Measurements from ENCODE around the gene SNTA1.
"Not testable (repeated sequence)": the region's sequence is repeated elsewhere in the genome, so short reads cannot be mapped to it uniquely, and the experiment has no call there.

Gene SNTA1

GRCh38 chr20:33465481-33466302 is 22.1 kb upstream of the SNTA1 start:
- no peak for DNase-seq (ENCODE audit: low read depth)

- not testable (repeated sequence) for DNase-seq (ENCODE audit: low read depth)
Observed at GRCh38 chr20:33464759-33465158, 21.2 kb upstream of the SNTA1 start.

DNA sequence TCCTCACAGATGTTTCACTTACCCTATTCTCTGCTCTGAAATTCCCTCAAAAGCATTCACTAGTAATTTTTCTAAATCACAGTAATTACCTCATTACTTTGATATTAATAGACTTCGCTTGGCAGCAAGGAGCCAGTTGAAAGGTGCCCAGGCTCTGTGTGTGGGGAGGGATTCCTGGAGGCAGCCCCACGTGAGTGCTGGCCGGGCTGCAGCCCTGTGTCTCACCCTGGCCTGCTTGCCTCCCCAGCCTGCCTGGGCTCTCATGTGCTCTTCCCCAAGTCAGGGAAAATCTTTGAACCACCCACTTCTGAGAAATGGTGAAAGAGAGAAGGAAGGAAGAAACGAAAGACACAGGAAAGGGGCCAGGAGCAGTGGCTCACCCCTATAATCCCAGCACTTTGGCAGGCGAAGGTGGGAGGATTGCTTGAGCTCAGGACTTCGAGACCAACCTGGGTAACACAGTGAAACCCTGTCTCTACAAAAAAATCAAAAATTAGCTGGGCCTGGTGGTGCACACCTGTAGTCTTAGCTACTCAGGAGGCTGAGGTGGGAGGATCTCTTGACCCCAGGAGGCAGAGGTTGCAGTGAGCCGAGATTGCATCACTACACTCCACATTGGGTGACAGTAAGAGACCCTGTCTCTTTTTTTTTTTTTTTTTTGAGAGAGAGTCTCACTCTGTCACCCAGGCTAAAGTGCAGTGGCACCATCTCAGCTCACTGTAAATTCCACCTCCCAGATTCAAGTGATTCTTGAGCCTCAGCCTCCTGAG is 20.0 kb upstream of the SNTA1 start:
- no peak for DNase-seq (ENCODE audit: low read depth)

GRCh38 chr20:33460711-33461110 is 17.1 kb upstream of the SNTA1 start:
- no peak for DNase-seq (ENCODE audit: low read depth)

DNA sequence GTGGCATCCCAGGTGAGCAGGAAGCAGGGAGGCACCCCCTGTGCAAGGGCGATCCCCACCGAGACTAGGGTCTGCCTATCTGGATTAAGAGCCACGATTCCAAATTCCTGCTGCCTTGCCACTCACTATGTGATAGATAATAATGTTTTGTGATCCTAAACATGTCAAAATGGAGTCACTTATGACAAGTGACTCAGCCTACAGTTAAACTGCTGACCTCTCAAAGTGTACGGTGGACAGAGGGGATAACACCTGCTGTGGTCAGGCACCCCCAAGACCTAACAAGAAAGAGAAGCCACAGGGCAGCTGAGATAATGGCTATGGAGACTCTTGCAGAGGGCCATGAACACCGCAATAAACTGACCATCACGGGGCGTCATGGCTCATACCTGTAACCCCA is 16.0 kb upstream of the SNTA1 start:
- DNase-seq (ENCODE audit: low read depth) = no peak

- peak; percentile 58 for DNase-seq (ENCODE audit: low read depth)
Observed at GRCh38 chr20:33456916-33457642, 13.5 kb upstream of the SNTA1 start.

GRCh38 chr20:33450867-33451266 is 7.3 kb upstream of the SNTA1 start:
- no peak for DNase-seq (ENCODE audit: low read depth)

- DNase-seq (ENCODE audit: low read depth) = no peak
Observed at GRCh38 chr20:33445881-33446625, 2.5 kb upstream of the SNTA1 start.

DNA sequence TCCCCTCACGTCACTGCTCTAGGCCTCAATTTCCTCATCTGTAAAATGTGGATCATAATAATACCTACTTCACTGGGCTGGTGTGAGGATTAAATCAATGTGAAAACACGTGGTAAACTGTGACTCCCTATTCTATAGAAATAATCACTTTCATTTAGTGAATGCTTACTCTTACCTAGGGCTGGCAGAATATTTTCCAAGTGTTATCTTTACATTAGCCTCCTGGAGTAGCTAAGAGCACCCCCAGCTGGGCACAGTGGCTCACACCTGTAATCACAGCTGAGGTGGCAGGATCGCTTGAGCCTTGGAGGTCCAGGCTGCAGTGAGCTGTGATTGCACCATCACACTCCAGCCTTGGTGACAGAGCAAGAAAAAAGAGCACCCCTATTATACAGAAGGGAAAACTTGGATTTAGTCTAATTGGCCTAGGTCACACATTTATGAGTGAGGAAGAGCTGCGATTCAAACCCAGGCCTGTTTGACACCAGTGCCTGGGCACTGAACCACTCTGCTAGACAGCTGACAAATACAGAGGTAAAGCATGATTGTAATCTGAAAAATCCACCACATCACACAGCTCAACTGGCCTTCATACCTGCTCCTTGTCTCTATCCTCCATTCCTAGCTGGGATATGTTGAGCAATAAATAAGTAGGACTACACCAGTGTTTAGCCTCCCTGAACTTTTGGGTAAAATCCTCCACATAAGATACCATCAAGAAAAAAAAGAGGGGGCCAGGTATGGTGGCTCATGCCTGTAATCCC is 1.4 kb upstream of the SNTA1 start:
- DNase-seq (ENCODE audit: low read depth) = no peak

GRCh38 chr20:33443006-33443511 is 504 bp downstream of the SNTA1 start:
- peak; percentile 6 for DNase-seq (ENCODE audit: low read depth)

GRCh38 chr20:33442136-33443005 is 1.2 kb downstream of the SNTA1 start:
- DNase-seq (ENCODE audit: low read depth) = no peak

DNA sequence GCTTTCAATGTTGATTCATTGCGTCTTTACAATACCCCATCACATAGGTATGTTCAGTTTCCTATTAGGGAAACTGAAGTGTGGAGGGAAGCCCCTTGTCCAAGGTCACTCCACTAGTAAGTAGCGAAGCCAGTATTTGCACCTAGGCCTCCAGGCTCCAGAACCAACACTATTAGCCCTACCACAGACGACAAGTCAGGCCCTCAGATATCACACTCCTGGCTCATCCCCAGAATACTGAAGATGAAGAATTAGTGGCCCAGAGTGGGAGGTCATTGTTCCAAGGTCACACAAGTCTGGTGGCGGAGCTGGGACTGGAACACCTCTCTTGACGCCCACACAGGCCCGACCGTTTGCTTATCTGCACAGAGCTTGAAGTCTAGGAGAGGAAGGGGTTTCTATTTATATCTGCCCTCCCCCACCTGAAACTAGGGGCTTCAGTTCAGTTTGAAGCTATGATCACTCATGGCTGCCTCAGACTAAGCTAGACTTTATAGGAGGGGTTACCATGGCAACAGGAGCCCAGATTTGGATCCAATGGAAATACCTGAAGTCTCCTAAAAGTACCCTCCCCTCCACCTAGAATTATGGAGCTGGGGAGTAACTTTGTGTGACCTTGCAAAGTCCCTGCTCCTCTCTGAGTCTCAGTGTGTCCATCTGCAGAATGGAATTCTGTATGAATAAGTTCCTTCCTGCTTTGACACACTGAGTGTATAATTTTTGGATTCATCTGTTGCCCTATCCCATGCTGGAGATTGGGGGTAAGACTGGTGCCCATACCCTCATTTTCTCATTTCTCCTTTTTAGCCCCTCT is 2.2 kb downstream of the SNTA1 start:
- DNase-seq (ENCODE audit: low read depth) = no peak

DNA sequence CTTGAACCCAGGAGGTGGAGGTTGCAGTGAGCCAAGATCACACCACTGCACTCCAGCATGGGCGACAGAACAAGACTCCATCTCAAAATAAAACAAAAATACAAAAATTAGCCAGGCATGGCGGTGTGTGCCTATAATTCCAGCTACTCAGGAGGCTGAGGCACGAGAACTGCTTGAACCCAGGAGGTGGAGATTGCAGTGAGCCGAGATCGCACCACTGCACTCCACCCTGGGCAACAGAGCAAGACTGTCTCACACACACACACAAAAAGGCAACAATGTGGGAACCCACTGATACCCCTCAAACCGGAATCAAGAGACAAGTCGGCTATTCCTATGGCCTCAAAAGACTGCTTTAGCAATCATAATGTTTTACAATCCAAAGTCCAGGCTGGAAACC is 3.0 kb downstream of the SNTA1 start:
- not testable (repeated sequence) for DNase-seq (ENCODE audit: low read depth)

DNA sequence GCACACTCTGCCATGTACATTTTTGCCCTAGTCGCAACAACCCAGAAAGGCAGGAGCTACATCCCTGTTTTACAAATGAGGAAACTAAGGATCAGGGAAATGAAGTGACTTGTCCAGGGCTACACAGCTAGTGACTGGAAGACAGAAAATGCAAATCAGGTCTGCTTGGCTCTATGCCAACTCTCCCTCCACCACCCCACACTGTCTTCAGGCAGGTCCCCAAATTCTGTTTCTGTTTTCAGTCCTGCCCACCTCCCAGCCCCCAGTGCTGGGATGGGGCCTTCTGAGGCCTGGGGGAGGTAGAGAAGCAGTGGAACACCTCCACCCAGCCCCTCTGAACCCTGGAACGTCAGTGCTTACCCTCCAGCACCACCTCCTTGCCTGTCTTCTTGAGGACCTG is 5.1 kb downstream of the SNTA1 start:
- no peak for DNase-seq (ENCODE audit: low read depth)

DNA sequence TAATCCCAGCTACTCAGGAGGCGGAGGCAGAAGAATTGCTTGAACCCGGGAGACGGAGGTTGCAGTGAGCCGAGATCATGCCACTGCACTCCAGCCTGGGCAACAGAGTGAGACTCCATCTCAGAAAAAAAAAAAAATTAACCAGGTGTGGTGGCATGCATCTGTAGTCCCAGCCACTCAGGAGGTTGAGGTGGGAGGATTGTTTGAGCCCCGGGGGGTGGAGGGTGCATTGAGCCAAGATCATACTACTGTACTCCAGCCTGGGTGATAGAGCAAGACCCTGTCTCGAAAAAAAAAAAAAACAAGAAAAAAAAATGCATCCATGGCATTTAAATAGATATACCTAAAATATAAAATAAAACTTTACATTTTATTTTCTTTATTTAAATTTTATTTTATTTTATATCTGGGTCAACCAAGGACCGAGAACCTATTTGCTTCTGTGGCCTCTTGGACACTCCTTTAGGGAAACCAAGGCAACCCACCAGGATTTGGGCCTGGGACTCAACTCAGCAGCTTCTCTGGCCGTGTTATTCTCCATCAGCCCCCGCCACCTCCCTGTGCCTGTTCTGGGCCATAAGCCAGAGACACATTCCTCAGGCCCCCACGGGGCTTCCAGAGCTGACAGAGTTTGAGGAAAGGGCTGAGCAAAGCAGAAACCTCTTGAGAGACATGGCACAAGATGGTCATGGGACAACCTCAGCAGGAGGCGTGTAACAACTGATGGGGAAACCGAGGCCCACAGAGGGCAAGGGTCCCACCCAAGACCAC is 6.2 kb downstream of the SNTA1 start:
- no peak for DNase-seq (ENCODE audit: low read depth)

GRCh38 chr20:33434434-33434833 is 9.1 kb downstream of the SNTA1 start:
- DNase-seq (ENCODE audit: low read depth) = no peak

GRCh38 chr20:33433465-33434234 is 9.9 kb downstream of the SNTA1 start:
- DNase-seq (ENCODE audit: low read depth) = no peak

All from stimulated activated CD4-positive, alpha-beta T cell treated with anti-CD3 and anti-CD28 coated beads, Interleukin-2, amount 100 ng/mL, for 4 hours (primary cell).